K562 (cell line): ENCODE results near the gene CCL22. TPM values are rescaled to one million over a fixed set of nuclear protein-coding genes. Genes with fewer than 3 reads are reported as not detected.

Experiments
- ATF3 ChIP-seq, 2 experiments: fragments of 450-650 bp in 1 of 2; sonication (generic) in 1 of 2; formaldehyde crosslinking in 1 of 2; IDR thresholded peaks in 1 of 2; conservative IDR thresholded peaks in 1 of 2; 2 replicates each; pipeline versions ENCODE4 v1.6.1 to v1.8.1; 2016 to 2023; ENCODE audit warnings: mild to moderate bottlenecking in 2 of 2, moderate library complexity in 2 of 2, inconsistent platforms in 1 of 2, missing genetic modification reagents in 1 of 2
- BCOR ChIP-seq: fragments of 450-650 bp; IDR thresholded peaks from 2 replicates; pipeline ENCODE4 v1.6.1; 2016
- C11orf30 ChIP-seq: fragments of 450-650 bp; IDR thresholded peaks from 2 replicates; pipeline ENCODE4 v1.6.1; 2016; ENCODE audit warnings: low read depth, mild to moderate bottlenecking
- DMBX1 ChIP-seq: fragments of 250-450 bp; sonication (Bioruptor Pico); IDR thresholded peaks from 2 replicates; pipeline ENCODE4 v1.8.0; 2022; ENCODE audit warnings: inconsistent platforms, mild to moderate bottlenecking, moderate library complexity, borderline replicate concordance
- HBP1 ChIP-seq: fragments of 450-650 bp; formaldehyde crosslinking; IDR thresholded peaks from 2 replicates; pipeline ENCODE4 v1.4.0; 2022; ENCODE audit warnings: missing genetic modification characterization
- MTA1 ChIP-seq: fragments of 450-650 bp; IDR thresholded peaks from 2 replicates; pipeline ENCODE4 v1.6.1; 2017; ENCODE audit warnings: borderline replicate concordance
- POLR2B ChIP-seq: fragments of 450-650 bp; IDR thresholded peaks from 2 replicates; pipeline ENCODE4 v1.6.1; 2018; ENCODE audit warnings: low read depth; ENCODE audit not compliant: partially characterized antibody
- RCOR1 ChIP-seq, 2 experiments: IDR thresholded peaks; 2 replicates each; pipeline ENCODE4 v1.6.1; 2012; ENCODE audit warnings: low read depth in 2 of 2, low read length in 2 of 2, borderline replicate concordance in 1 of 2, improper control_type of control experiment in 1 of 2
- SNRNP70 ChIP-seq: fragments of 200-400 bp; formaldehyde crosslinking; optimal IDR thresholded peaks from 2 replicates; pipeline ENCODE3; 2017; ENCODE audit warnings: low read depth, low read length
- ZNF212 ChIP-seq: fragments of 450-650 bp; formaldehyde crosslinking; IDR thresholded peaks from 2 replicates; pipeline ENCODE4 v1.4.0; 2020; ENCODE audit warnings: mild to moderate bottlenecking
- ZNF589 ChIP-seq: fragments of 200-800 bp; sonication (Bioruptor generic); IDR thresholded peaks from 2 replicates; pipeline ENCODE4 v1.6.1; 2016; ENCODE audit warnings: low read depth, missing genetic modification characterization, missing compliant biosample characterization
- polyA plus RNA-seq, 8 experiments: library from polyadenylated mRNA; depleted of rRNA in 4 of 8; stranded (reverse) in 5 of 8; unstranded in 3 of 8; fragments of >200 nt; fragmentation: Nextera tagmentation in 2 of 8; fragmentation: Illumina TruSeq in 1 of 8; extraction: Ambion mirVana in 2 of 8; extraction: Trizol in 1 of 8; gene quantifications; 2 replicates each; pipeline versions ENCODE4 v1.2.1 to v1.2.3, GENCODE V29; 2011 to 2014; ENCODE audit warnings: inconsistent platforms in 1 of 8, missing spikeins in 1 of 8
- total RNA-seq, 7 experiments: library from RNA; depleted of rRNA in 6 of 7; stranded (reverse); fragments of >200 nt in 6 of 7; fragmentation: Illumina TruSeq in 2 of 7; extraction: Trizol in 2 of 7; gene quantifications; 2 replicates each; pipeline versions ENCODE4 v1.2.1 to v1.2.3, GENCODE V29; 2011 to 2021; ENCODE audit warnings: low replicate concordance in 1 of 7
- TF ChIP-seq, protein P1 (sequence below): sonication (generic); formaldehyde crosslinking; IDR thresholded peaks from 2 replicates; pipeline ENCODE4 v1.8.0; 2022; ENCODE audit warnings: mild to moderate bottlenecking, missing genetic modification reagents, borderline replicate concordance

The CCL22 gene
- total and polyA plus RNA-seq, 9 of the 15 experiments (the other 6 are each of a cell fraction or from before 2014, with no cell fraction given), result 0.04 to 0.29 (median 0.06) TPM; not detected in 5

- TF ChIP-seq, protein P1, sequence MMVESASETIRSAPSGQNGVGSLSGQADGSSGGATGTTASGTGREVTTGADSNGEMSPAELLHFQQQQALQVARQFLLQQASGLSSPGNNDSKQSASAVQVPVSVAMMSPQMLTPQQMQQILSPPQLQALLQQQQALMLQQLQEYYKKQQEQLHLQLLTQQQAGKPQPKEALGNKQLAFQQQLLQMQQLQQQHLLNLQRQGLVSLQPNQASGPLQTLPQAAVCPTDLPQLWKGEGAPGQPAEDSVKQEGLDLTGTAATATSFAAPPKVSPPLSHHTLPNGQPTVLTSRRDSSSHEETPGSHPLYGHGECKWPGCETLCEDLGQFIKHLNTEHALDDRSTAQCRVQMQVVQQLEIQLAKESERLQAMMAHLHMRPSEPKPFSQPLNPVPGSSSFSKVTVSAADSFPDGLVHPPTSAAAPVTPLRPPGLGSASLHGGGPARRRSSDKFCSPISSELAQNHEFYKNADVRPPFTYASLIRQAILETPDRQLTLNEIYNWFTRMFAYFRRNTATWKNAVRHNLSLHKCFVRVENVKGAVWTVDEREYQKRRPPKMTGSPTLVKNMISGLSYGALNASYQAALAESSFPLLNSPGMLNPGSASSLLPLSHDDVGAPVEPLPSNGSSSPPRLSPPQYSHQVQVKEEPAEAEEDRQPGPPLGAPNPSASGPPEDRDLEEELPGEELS, result no peak
- TF ChIP-seq ZNF589 (CRISPR knock-in tag) (no peak), C11orf30 (no peak), RCOR1 (IDR thresholded peaks at IDR 0.05; ENCODE audit: borderline replicate concordance in 1 of 2, low read depth in 2 of 2, low read length in 2 of 2) (no peak), POLR2B (no peak), HBP1 (no peak), MTA1 (no peak), BCOR (no peak), DMBX1 (CRISPR knock-in tag) (no peak), ATF3 (IDR thresholded peaks at IDR 0.05) (no peak), ATF3 (CRISPR knock-in tag; conservative IDR thresholded peaks at IDR 0.05) (no peak), SNRNP70 (no peak), ZNF212 (no peak)
Observed at GRCh38 chr16:57385083-57385482, 26.5 kb downstream of the CCL22 start (continued).
